Keratinocyte (primary cell): ENCODE data around the gene WTAP. TPM values are rescaled to one million over a fixed set of nuclear protein-coding genes. Genes with fewer than 3 reads are reported as not detected.
"Not testable (repeated sequence)": the region's sequence is repeated elsewhere in the genome, so short reads cannot be mapped to it uniquely, and the experiment has no call there.

Experiments used
- DNase-seq: peaks from one replicate; pipeline ENCODE4 v3.0.0-alpha.2; 2011; ENCODE audit warnings: low read depth, missing footprints, low spot score
- FAIRE-seq: peaks from 2 replicates; lab custom pipeline; 2011; peaks lifted over from hg19 to GRCh38; lab: Jason Lieb, UNC
- H2AFZ ChIP-seq: 2 replicates; pipeline ENCODE4 v1.6.0; 2012; ENCODE audit warnings: low read length, control low read depth, inconsistent platforms; ENCODE audit not compliant: control insufficient read depth
- H3K27ac ChIP-seq: 2 replicates; pipeline ENCODE4 v1.5.1; 2011; ENCODE audit warnings: low read length; ENCODE audit not compliant: control insufficient read depth, insufficient read depth
- H3K27me3 ChIP-seq: 3 replicates; pipeline ENCODE4 v1.6.0; 2011; ENCODE audit warnings: low read length; ENCODE audit not compliant: control insufficient read depth, insufficient read depth; ENCODE audit errors: extremely low read depth
- H3K36me3 ChIP-seq, 2 experiments: 2 replicates in 1 of 2; 3 replicates in 1 of 2; pipeline ENCODE4 v1.5.1; 2011; ENCODE audit warnings: low read length in 2 of 2, mild to moderate bottlenecking in 1 of 2; ENCODE audit not compliant: control insufficient read depth in 2 of 2, insufficient read depth in 2 of 2; ENCODE audit errors: extremely low read depth in 1 of 2
- H3K4me1 ChIP-seq: 3 replicates; pipeline ENCODE4 v1.5.1; 2011; ENCODE audit warnings: low read length; ENCODE audit not compliant: control insufficient read depth, insufficient read depth; ENCODE audit errors: extremely low read depth
- H3K4me2 ChIP-seq: 3 replicates; pipeline ENCODE4 v1.6.0; 2011; ENCODE audit warnings: low read depth, low read length; ENCODE audit not compliant: control insufficient read depth, insufficient read depth; ENCODE audit errors: extremely low read depth
- H3K4me3 ChIP-seq, 3 experiments: fragments of 200-600 bp in 1 of 3; sonication (generic) in 1 of 3; 2 replicates in 2 of 3; 3 replicates in 1 of 3; pipeline ENCODE4 v1.5.1; 2011 to 2016; ENCODE audit warnings: low read length in 3 of 3, mild to moderate bottlenecking in 3 of 3, control low read depth in 2 of 3, inconsistent platforms in 1 of 3, low read depth in 1 of 3, mixed read lengths in 1 of 3, mixed run types in 1 of 3, moderate library complexity in 1 of 3; ENCODE audit not compliant: control insufficient read depth in 2 of 3, insufficient read depth in 2 of 3; ENCODE audit errors: extremely low read depth in 1 of 3
- H3K79me2 ChIP-seq: 2 replicates; pipeline ENCODE4 v1.6.0; 2012; ENCODE audit warnings: low read length; ENCODE audit not compliant: control insufficient read depth, insufficient read depth
- H3K9ac ChIP-seq: 3 replicates; pipeline ENCODE4 v1.6.0; 2011; ENCODE audit warnings: low read length; ENCODE audit not compliant: control insufficient read depth, insufficient read depth; ENCODE audit errors: extremely low read depth
- H3K9me1 ChIP-seq: 3 replicates; pipeline ENCODE4 v1.6.0; 2011; ENCODE audit warnings: low read length; ENCODE audit not compliant: control insufficient read depth, insufficient read depth; ENCODE audit errors: extremely low read depth
- H3K9me3 ChIP-seq: 2 replicates; pipeline ENCODE4 v1.5.1; 2012; ENCODE audit warnings: low read depth, low read length; ENCODE audit not compliant: control insufficient read depth
- H4K20me1 ChIP-seq: 3 replicates; pipeline ENCODE4 v1.6.0; 2011; ENCODE audit warnings: low read length; ENCODE audit not compliant: control insufficient read depth, insufficient read depth; ENCODE audit errors: extremely low read depth
- EZH2 ChIP-seq: IDR thresholded peaks from one replicate; pipeline ENCODE4 v1.6.1; 2012; ENCODE audit warnings: inconsistent platforms, mild to moderate bottlenecking, low read length, moderate library complexity
- dilution Hi-C: fragments of 300-500 bp; cut with MboI; formaldehyde crosslinking; loops from one replicate; pipeline ENCODE4 v1.7.0; 2020; ENCODE audit warnings: low sequenced_read_pairs; ENCODE audit not compliant: extremely low pct_ligation_motif_present
- polyA plus RNA-seq, 5 experiments: library from polyadenylated mRNA; depleted of rRNA in 3 of 5; stranded (reverse) in 3 of 5; stranded (forward) in 1 of 5; unstranded in 1 of 5; fragments of >200 nt; gene quantifications; 1 replicate in 1 of 5; 2 replicates in 3 of 5; 3 replicates in 1 of 5; pipeline versions ENCODE4 v1.2.1 to v1.2.3, GENCODE V29; 2011 to 2012; ENCODE audit warnings: missing spikeins in 2 of 5, low read depth in 1 of 5, low replicate concordance in 1 of 5
- TF ChIP-seq, protein P1 (sequence below), 3 experiments: IDR thresholded peaks in 1 of 3; conservative IDR thresholded peaks in 1 of 3; optimal IDR thresholded peaks in 1 of 3; 2 replicates in 2 of 3; 3 replicates in 1 of 3; pipeline versions ENCODE3 to v1.5.1; 2011; ENCODE audit warnings: low read length in 3 of 3, mild to moderate bottlenecking in 3 of 3, moderate library complexity in 2 of 3, control low read depth in 1 of 3, inconsistent platforms in 1 of 3; ENCODE audit not compliant: insufficient read depth in 2 of 3; ENCODE audit errors: extremely low read depth in 1 of 3

The WTAP gene
- polyA plus RNA-seq, 1 donor (not counting 4 experiments of a cell fraction or from before 2014, with no cell fraction given), result 40.2 TPM

DNA sequence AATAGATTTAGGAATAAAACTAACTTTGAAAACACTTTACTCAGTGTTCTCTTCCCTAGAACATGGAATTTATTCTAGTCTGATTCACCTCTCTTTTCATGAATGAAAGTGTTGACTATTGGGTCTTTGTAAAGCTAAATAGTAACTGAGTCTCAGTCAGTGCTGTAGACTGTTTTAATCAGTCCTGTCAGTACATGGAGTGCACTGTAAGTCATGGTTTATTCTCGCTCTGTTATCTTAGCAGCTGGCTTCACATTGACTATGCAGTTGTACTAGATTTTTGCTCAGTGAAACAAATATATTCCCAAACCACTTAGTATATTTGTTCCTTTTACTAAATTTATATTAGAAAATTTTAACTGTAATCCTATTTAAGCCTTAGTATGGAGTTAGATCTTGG is 19.5 kb downstream of the WTAP start:
- H3K79me2 ChIP-seq, result peaks cover 38% of the 10 kb centered on the region
- no peaks in the 10 kb centered on the region for H3K9me1 ChIP-seq
- no peak overlapping the region for H2AFZ ChIP-seq
- no peaks in the 10 kb centered on the region for H3K27me3 ChIP-seq
- TF ChIP-seq EZH2, result no peak
- TF ChIP-seq, protein P1, sequence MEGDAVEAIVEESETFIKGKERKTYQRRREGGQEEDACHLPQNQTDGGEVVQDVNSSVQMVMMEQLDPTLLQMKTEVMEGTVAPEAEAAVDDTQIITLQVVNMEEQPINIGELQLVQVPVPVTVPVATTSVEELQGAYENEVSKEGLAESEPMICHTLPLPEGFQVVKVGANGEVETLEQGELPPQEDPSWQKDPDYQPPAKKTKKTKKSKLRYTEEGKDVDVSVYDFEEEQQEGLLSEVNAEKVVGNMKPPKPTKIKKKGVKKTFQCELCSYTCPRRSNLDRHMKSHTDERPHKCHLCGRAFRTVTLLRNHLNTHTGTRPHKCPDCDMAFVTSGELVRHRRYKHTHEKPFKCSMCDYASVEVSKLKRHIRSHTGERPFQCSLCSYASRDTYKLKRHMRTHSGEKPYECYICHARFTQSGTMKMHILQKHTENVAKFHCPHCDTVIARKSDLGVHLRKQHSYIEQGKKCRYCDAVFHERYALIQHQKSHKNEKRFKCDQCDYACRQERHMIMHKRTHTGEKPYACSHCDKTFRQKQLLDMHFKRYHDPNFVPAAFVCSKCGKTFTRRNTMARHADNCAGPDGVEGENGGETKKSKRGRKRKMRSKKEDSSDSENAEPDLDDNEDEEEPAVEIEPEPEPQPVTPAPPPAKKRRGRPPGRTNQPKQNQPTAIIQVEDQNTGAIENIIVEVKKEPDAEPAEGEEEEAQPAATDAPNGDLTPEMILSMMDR (optimal IDR thresholded peaks at IDR 0.05 in 1 of 3, IDR thresholded peaks at IDR 0.05 in 1 of 3, conservative IDR thresholded peaks at IDR 0.05 in 1 of 3; ENCODE audit: extremely low read depth in 1 of 3, insufficient read depth in 2 of 3, low read length in 3 of 3), result no peak
- no peak overlapping the region for H3K9ac ChIP-seq
- DNase-seq (no peak), FAIRE-seq (no peak)
- H3K27ac ChIP-seq, result no peak overlapping the region
- H3K4me2 ChIP-seq, result no peak overlapping the region
- no peaks in the 10 kb centered on the region for H3K9me3 ChIP-seq
- H3K36me3 ChIP-seq, result peaks cover 25 to 33% of the 10 kb centered on the region in 2 experiments
- H4K20me1 ChIP-seq, result no peaks in the 10 kb centered on the region
- H3K4me3 ChIP-seq, result no peak overlapping the region
- H3K4me1 ChIP-seq, result no peaks in the 10 kb centered on the region
- dilution Hi-C loops, result no loop called here

DNA sequence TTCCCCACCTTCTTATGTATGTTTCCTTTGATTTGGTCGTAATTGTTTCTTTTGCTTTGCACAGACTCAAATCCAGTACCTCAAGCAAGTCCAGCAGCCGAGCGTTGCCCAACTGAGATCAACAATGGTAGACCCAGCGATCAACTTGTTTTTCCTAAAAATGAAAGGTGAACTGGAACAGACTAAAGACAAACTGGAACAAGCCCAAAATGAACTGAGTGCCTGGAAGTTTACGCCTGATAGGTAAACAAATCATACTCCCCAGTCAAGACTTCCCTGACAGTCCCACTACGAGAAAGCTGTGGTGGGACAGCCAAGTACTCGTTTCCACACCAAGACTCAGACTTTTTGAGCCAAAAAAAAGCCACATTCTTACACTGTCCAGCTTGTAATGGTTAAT is 20.8 kb downstream of the WTAP start:
- H3K4me3 ChIP-seq, H3K9ac ChIP-seq, H3K4me1 ChIP-seq, H3K27me3 ChIP-seq, H4K20me1 ChIP-seq, dilution Hi-C loops, H3K9me1 ChIP-seq, H3K27ac ChIP-seq, DNase-seq, H3K9me3 ChIP-seq, H3K4me2 ChIP-seq, H2AFZ ChIP-seq: not testable (repeated sequence)
- peaks cover 22 to 28% of the 10 kb centered on the region in 2 experiments for H3K36me3 ChIP-seq
- H3K79me2 ChIP-seq, result peaks cover 31% of the 10 kb centered on the region
- peak; percentile 90 for FAIRE-seq

DNA sequence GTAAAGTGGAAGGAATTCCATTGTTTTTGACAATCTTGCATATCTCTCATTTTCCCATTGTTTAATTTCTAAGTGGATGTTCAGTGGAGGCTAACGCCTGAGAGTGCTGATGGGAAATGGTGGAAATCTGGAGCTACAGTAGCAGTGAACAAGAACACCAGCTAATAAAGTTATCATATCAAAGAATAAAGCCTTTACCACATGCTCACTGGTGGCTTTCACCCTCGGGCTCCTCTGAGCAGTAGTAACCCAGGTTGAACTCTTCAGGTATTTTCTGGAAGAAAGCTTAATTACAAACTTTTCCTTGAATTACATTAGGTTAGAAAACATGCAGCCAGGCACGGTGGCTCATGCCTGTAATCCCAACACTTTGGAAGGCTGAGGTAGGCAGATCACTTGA is 24.1 kb downstream of the WTAP start:
- Histone ChIP-seq H3K4me1 (no peaks in the 10 kb centered on the region), H3K27me3 (no peaks in the 10 kb centered on the region), H3K36me3 (peaks cover 20 to 24% of the 10 kb centered on the region in 2 experiments), H3K4me3 (no peak overlapping the region), H3K9ac (no peak overlapping the region), H2AFZ (no peak overlapping the region), H4K20me1 (no peaks in the 10 kb centered on the region), H3K9me1 (no peaks in the 10 kb centered on the region), H3K9me3 (no peaks in the 10 kb centered on the region), H3K79me2 (peaks cover 13% of the 10 kb centered on the region), H3K4me2 (no peak overlapping the region), H3K27ac (no peak overlapping the region)
- TF ChIP-seq, protein P1 (optimal IDR thresholded peaks at IDR 0.05 in 1 of 3, IDR thresholded peaks at IDR 0.05 in 1 of 3, conservative IDR thresholded peaks at IDR 0.05 in 1 of 3; ENCODE audit: extremely low read depth in 1 of 3, insufficient read depth in 2 of 3, low read length in 3 of 3), result no peak
- no peak for TF ChIP-seq EZH2
- FAIRE-seq, result no peak
- dilution Hi-C loops, result no loop called here
- DNase-seq, result no peak
